OCI-LY7 (cell line): ENCODE measurements around the gene AUTS2. TPM values are rescaled to one million over a fixed set of nuclear protein-coding genes. Genes with fewer than 3 reads are reported as not detected.

Experiments used
- BruUV-seq: library from RNA; stranded (reverse); fragments of 400-500 nt; replicated peaks from 2 replicates; lab custom pipeline; 2021; lab: Mats Ljungman, UMichigan
- CTCF ChIA-PET: fragments of 300-600 bp; sonication (Branson Sonifier 250); formaldehyde crosslinking; loops from one replicate; lab custom pipeline; 2022; ENCODE audit warnings: antibody characterized with exemption; ENCODE audit not compliant: unreplicated experiment; lab: Charles Lee
- POLR2A ChIA-PET: fragments of 300-600 bp; sonication (Branson Sonifier 250); formaldehyde crosslinking; loops from one replicate; lab custom pipeline; 2022; ENCODE audit warnings: antibody characterized with exemption; lab: Charles Lee
- DNase-seq: peaks from one replicate; pipeline ENCODE4 v3.0.0-alpha.2; 2015; ENCODE audit warnings: low spot score
- H2AFZ ChIP-seq: fragments of 200-600 bp; sonication (generic), shearing (Covaris generic); 2 replicates; pipeline ENCODE4 v1.6.1; 2014; ENCODE audit warnings: mild to moderate bottlenecking, antibody characterized with exemption, low read length, moderate library complexity
- H3K27ac ChIP-seq: fragments of 200-600 bp; sonication (generic); 2 replicates; pipeline ENCODE4 v1.5.1; 2014; ENCODE audit warnings: mixed run types, low read depth, mild to moderate bottlenecking, moderate library complexity, low read length, inconsistent platforms; ENCODE audit not compliant: poor library complexity, severe bottlenecking
- H3K36me3 ChIP-seq: fragments of 200-600 bp; sonication (generic); 2 replicates; pipeline ENCODE4 v1.6.1; 2014; ENCODE audit warnings: mild to moderate bottlenecking, antibody characterized with exemption, low read length, moderate library complexity, mixed read lengths; ENCODE audit not compliant: insufficient read depth
- H3K4me1 ChIP-seq: fragments of 200-600 bp; sonication (generic); 2 replicates; pipeline ENCODE4 v1.5.1; 2014; ENCODE audit warnings: mild to moderate bottlenecking, low read length; ENCODE audit not compliant: insufficient read depth, poor library complexity, severe bottlenecking
- H3K4me2 ChIP-seq: fragments of 200-600 bp; sonication (generic); 2 replicates; pipeline ENCODE4 v1.6.1; 2014; ENCODE audit warnings: mild to moderate bottlenecking, low read length
- H3K4me3 ChIP-seq: fragments of 200-600 bp; sonication (generic); 2 replicates; pipeline ENCODE4 v1.5.1; 2014; ENCODE audit warnings: mild to moderate bottlenecking, low read depth, low read length; ENCODE audit not compliant: poor library complexity, severe bottlenecking
- H3K79me2 ChIP-seq: fragments of 200-600 bp; sonication (generic); 2 replicates; pipeline ENCODE4 v1.6.1; 2016; ENCODE audit warnings: low read depth, mild to moderate bottlenecking, low read length, moderate library complexity, mixed read lengths; ENCODE audit not compliant: insufficient read depth
- H3K9me2 ChIP-seq: fragments of 200-600 bp; sonication (generic); 2 replicates; pipeline ENCODE4 v1.6.1; 2016; ENCODE audit warnings: mild to moderate bottlenecking, low read length, mixed read lengths; ENCODE audit not compliant: insufficient read depth
- H3K9me3 ChIP-seq: fragments of 200-600 bp; sonication (generic); 2 replicates; pipeline ENCODE4 v1.6.1; 2014; ENCODE audit warnings: mild to moderate bottlenecking, mixed run types, low read length, mixed read lengths
- H4K20me1 ChIP-seq: fragments of 200-600 bp; sonication (generic); 2 replicates; pipeline ENCODE4 v1.6.1; 2014; ENCODE audit warnings: mild to moderate bottlenecking, antibody characterized with exemption, low read length, moderate library complexity, mixed read lengths; ENCODE audit not compliant: insufficient read depth
- EZH2phosphoT487 ChIP-seq: fragments of 200-600 bp; sonication (generic); IDR thresholded peaks from 2 replicates; pipeline ENCODE4 v1.6.1; 2018; ENCODE audit warnings: low read depth, borderline replicate concordance, mild to moderate bottlenecking, mixed run types, antibody characterized with exemption, low read length, moderate library complexity, mixed read lengths
- intact Hi-C: fragments of 100-400 bp; cut with micrococcal nuclease; formaldehyde crosslinking; loops from one replicate; pipeline ENCODE4 v1.10.0; 2022; ENCODE audit not compliant: unreplicated experiment
- total RNA-seq, 2 experiments: library from RNA; depleted of rRNA in 1 of 2; stranded (reverse); fragments of >200 nt in 1 of 2; shearing (Covaris generic) in 1 of 2; gene quantifications; 2 replicates each; pipeline ENCODE4 v1.2.3, GENCODE V29; 2014 to 2022
- TF ChIP-seq, protein P1 (sequence below): fragments of 200-600 bp; sonication (generic); conservative IDR thresholded peaks from 2 replicates; pipeline ENCODE4 v1.5.1; 2014; ENCODE audit warnings: mild to moderate bottlenecking, antibody characterized with exemption, low read length, moderate library complexity, mixed read lengths

AUTS2 gene
- total RNA-seq, 2 experiments from 2014 or later: 37.9 to 78.5 TPM

- no peak overlapping the region for H3K4me3 ChIP-seq
- CTCF ChIA-PET: no interaction called here
Measured at GRCh38 chr7:70640266-70640833, 1042.1 kb downstream of the AUTS2 start.

DNA sequence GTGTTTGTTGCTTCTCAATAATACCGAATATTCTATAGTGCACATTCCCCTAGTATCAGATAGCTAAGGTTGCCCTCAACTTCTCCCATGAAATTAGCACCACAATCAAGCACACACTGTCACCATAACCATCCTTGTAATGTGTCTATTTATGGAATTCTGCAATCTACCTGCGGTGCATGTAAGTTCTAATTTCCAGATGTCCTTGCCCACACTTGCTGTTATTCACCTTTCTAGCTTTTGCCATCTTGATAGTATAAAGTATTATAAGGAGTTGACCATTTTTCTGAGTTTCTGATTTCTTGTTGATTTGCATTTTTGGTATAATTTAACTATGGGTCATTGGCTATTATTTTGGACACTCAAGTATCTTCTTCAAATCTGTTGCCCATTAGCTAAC, 1043.6 kb downstream of the AUTS2 start:
- Histone ChIP-seq H4K20me1 (no peaks in the 10 kb centered on the region), H3K27ac (no peak overlapping the region), H3K4me3 (no peak overlapping the region), H3K36me3 (no peaks in the 10 kb centered on the region), H3K79me2 (no peaks in the 10 kb centered on the region), H3K4me2 (no peak overlapping the region), H2AFZ (no peak overlapping the region), H3K9me3 (peaks cover 8% of the 10 kb centered on the region), H3K4me1 (no peaks in the 10 kb centered on the region), H3K9me2 (no peaks in the 10 kb centered on the region)
- POLR2A ChIA-PET: interaction anchor here (0.8 kb wide), 1 partner anchor 22 kb away, joined by 3 read pairs; no protein-coding TSS in a partner anchor
- CTCF ChIA-PET: no interaction called here
- no TSS peak for BruUV-seq
- no peak for TF ChIP-seq EZH2phosphoT487
- TF ChIP-seq, protein P1, sequence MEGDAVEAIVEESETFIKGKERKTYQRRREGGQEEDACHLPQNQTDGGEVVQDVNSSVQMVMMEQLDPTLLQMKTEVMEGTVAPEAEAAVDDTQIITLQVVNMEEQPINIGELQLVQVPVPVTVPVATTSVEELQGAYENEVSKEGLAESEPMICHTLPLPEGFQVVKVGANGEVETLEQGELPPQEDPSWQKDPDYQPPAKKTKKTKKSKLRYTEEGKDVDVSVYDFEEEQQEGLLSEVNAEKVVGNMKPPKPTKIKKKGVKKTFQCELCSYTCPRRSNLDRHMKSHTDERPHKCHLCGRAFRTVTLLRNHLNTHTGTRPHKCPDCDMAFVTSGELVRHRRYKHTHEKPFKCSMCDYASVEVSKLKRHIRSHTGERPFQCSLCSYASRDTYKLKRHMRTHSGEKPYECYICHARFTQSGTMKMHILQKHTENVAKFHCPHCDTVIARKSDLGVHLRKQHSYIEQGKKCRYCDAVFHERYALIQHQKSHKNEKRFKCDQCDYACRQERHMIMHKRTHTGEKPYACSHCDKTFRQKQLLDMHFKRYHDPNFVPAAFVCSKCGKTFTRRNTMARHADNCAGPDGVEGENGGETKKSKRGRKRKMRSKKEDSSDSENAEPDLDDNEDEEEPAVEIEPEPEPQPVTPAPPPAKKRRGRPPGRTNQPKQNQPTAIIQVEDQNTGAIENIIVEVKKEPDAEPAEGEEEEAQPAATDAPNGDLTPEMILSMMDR: no peak
- no peak for DNase-seq
- intact Hi-C loops: no loop called here

More at GRCh38 chr7:70640266-70640833, 1042.1 kb downstream of the AUTS2 start:
- Histone ChIP-seq H3K36me3 (no peaks in the 10 kb centered on the region), H3K4me1 (no peaks in the 10 kb centered on the region), H3K27ac (no peak overlapping the region), H3K4me2 (no peak overlapping the region), H3K9me2 (no peaks in the 10 kb centered on the region), H2AFZ (no peak overlapping the region), H3K9me3 (peaks cover 8% of the 10 kb centered on the region), H4K20me1 (no peaks in the 10 kb centered on the region), H3K79me2 (no peaks in the 10 kb centered on the region)
- POLR2A ChIA-PET: interaction anchor here (0.6 to 0.7 kb wide), 3 partner anchors 46 to 453 kb away, joined by 4 to 5 read pairs (median 4); no protein-coding TSS in a partner anchor
- BruUV-seq: no TSS peak
- TF ChIP-seq, protein P1: no peak
- TF ChIP-seq EZH2phosphoT487: no peak
- no peak for DNase-seq
- intact Hi-C loops: no loop called here

- TF ChIP-seq, protein P1: no peak
- no peak for TF ChIP-seq EZH2phosphoT487
- Histone ChIP-seq H2AFZ (no peak overlapping the region), H4K20me1 (no peaks in the 10 kb centered on the region), H3K4me3 (no peak overlapping the region), H3K9me2 (no peaks in the 10 kb centered on the region), H3K36me3 (no peaks in the 10 kb centered on the region), H3K27ac (no peak overlapping the region), H3K9me3 (peaks cover 8% of the 10 kb centered on the region), H3K79me2 (no peaks in the 10 kb centered on the region), H3K4me2 (no peak overlapping the region), H3K4me1 (no peaks in the 10 kb centered on the region)
- ChIA-PET POLR2A (interaction anchor here (0.5 kb wide), 1 partner anchor 122 kb away, joined by 3 read pairs; no protein-coding TSS in a partner anchor), CTCF (no interaction called here)
- no peak for DNase-seq
- no TSS peak for BruUV-seq
- intact Hi-C loops: no loop called here
Measured at GRCh38 chr7:70645279-70645678, 1047.0 kb downstream of the AUTS2 start.
